Activated CD4-positive, alpha-beta T cell treated with anti-CD3 and anti-CD28 coated beads for 36 hours (primary cell): ENCODE data around the gene UNC13D. TPM values are rescaled to one million over a fixed set of nuclear protein-coding genes. Genes with fewer than 3 reads are reported as not detected.

ENCODE experiments used
- ATAC-seq: fragments of 200-7000 bp; cut with Tn5 transposase; one replicate; pipeline ENCODE4 v1.10.0; 2021; ENCODE audit warnings: mild to moderate bottlenecking, moderate library complexity
- CTCF ChIA-PET: fragments of 350-600 bp; sonication (Branson Sonifier 250); formaldehyde crosslinking; loops from one replicate; lab custom pipeline; 2021; ENCODE audit warnings: antibody characterized with exemption; lab: Charles Lee
- POLR2A ChIA-PET: fragments of 350-600 bp; sonication (Branson Sonifier 250); formaldehyde crosslinking; loops from one replicate; lab custom pipeline; 2021; ENCODE audit warnings: antibody characterized with exemption, inconsistent platforms; lab: Charles Lee
- DNase-seq: peaks from one replicate; pipeline ENCODE4 v3.0.0-alpha.2; 2020
- H3K27ac Mint-ChIP-seq: one replicate; pipeline ENCODE4 v1.8.0; 2021; ENCODE audit warnings: mixed read lengths
- H3K27me3 Mint-ChIP-seq: one replicate; pipeline ENCODE4 v1.8.0; 2021; ENCODE audit warnings: mixed read lengths
- H3K36me3 Mint-ChIP-seq: one replicate; pipeline ENCODE4 v1.8.0; 2021; ENCODE audit warnings: low read depth, mixed read lengths
- H3K4me1 Mint-ChIP-seq: one replicate; pipeline ENCODE4 v1.8.0; 2021; ENCODE audit warnings: mixed read lengths
- H3K4me3 Mint-ChIP-seq: one replicate; pipeline ENCODE4 v1.8.0; 2021; ENCODE audit warnings: mild to moderate bottlenecking, moderate library complexity, mixed read lengths
- H3K9me3 Mint-ChIP-seq: one replicate; pipeline ENCODE4 v1.8.0; 2021; ENCODE audit warnings: low read depth, mixed read lengths
- intact Hi-C, 2 experiments: fragments of 100-400 bp; cut with DNase I in 1 of 2; cut with micrococcal nuclease in 1 of 2; formaldehyde crosslinking; loops; one replicate each; pipeline versions ENCODE4 v1.14.2 to v1.15.1; 2022 to 2024; cut with DNase I, micrococcal nuclease
- total RNA-seq, 2 experiments: library from RNA; stranded (reverse); gene quantifications; one replicate each; pipeline ENCODE4 v1.2.3, GENCODE V29; 2021

The UNC13D gene
- total RNA-seq, 2 experiments from 2014 or later: 106 to 133 TPM

DNA sequence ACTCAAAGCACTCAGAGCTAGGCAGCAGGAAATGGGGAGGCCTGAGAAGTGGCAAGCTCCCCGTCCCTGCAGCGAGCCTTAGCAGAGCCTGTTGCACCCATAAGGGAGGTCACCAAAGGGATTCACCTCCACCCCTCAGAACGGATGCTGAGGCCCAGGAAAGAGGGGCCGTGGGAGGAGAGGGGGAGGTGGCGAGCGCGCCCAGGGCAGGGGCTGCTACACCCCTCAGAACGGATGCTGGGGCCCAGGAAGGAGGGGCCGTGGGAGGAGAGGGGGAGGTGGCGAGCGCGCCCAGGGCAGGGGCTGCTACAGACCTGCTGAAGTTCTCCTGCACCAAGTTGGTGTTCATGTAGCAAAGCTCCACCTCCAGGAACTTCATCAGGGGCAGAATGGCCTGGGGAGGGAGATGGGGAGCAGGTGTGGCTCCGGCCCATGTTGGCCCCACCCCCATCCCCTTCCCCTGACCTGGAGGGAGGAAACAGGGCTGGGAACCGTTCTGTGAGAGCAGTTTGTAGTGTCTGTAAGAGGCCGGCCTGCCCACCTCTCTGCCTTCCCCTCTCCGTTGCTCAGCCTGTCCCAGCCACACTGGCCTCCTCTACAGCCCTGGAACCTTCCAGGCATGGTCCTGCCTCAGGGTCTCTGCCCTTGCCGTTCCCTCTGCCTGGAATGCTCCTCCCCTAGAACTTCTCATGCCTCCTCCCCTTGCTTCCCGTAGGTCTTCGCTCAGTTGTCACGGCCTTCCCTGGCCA is 11.4 kb downstream of the UNC13D start:
- ATAC-seq (peak; percentile 54), DNase-seq (peak; percentile 54)
- ChIA-PET POLR2A (interaction anchor here (0.7 to 1.2 kb wide), 3 partner anchors 47 to 58 kb away, joined by 3 to 5 read pairs (median 3); no protein-coding TSS in a partner anchor), CTCF (interaction anchor here (0.6 to 2.6 kb wide), 8 partner anchors 11 to 85 kb away, joined by 3 to 16 read pairs (median 4); partner anchors contain the start of gene WBP2)
- Mint-ChIP-seq H3K9me3 (no peaks in the 10 kb centered on the region), H3K4me1 (peaks cover 33% of the 10 kb centered on the region), H3K4me3 (peak overlapping the region; percentile 61), H3K27ac (peak overlapping the region; percentile 84), H3K36me3 (peaks cover 36% of the 10 kb centered on the region), H3K27me3 (no peaks in the 10 kb centered on the region)
- intact Hi-C loops: no loop called here

DNA sequence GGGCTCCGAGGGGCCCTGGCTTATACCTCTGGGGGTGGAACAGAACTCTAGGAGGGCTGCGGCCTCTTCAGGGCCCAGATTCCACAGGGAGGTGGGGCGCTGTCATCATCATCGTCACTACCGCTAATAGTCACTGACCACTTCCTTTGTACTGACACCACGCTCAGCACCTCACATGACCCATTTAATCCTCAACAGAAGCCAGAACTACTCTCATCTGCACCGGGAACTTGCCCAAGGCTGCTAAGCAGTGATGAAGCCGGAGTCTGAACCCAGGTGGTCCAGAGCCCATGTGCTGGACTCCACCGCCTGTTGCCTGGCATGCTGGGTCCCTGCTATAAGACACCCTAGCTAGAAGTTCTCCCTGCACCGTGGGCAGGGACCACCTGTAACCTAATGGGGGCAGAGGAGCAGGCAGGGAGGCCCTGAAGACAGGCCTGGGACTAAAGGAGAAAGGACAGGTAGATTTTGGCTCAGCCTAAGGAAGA is 12.0 kb downstream of the UNC13D start:
- ATAC-seq: peak; percentile 63
- intact Hi-C loops: no loop called here
- peak overlapping the region; percentile 61 for H3K4me3 Mint-ChIP-seq
- peaks cover 36% of the 10 kb centered on the region for H3K4me1 Mint-ChIP-seq
- POLR2A ChIA-PET: interaction anchor here (0.7 to 1.2 kb wide), 3 partner anchors 46 to 57 kb away, joined by 3 to 5 read pairs (median 3); no protein-coding TSS in a partner anchor
- CTCF ChIA-PET: interaction anchor here (0.6 to 1.7 kb wide), 6 partner anchors 11 to 127 kb away, joined by 3 to 7 read pairs (median 4); no protein-coding TSS in a partner anchor
- H3K9me3 Mint-ChIP-seq: no peaks in the 10 kb centered on the region
- peaks cover 34% of the 10 kb centered on the region for H3K36me3 Mint-ChIP-seq
- H3K27ac Mint-ChIP-seq: peak overlapping the region; percentile 84
- DNase-seq: peak; percentile 72
- H3K27me3 Mint-ChIP-seq: no peaks in the 10 kb centered on the region

- ATAC-seq: no peak
- intact Hi-C loops: no loop called here
- no peaks in the 10 kb centered on the region for H3K9me3 Mint-ChIP-seq
- no peaks in the 10 kb centered on the region for H3K27me3 Mint-ChIP-seq
- ChIA-PET CTCF (interaction anchor here (0.5 to 1.9 kb wide), 7 partner anchors 9 to 78 kb away, joined by 3 to 9 read pairs (median 4); no protein-coding TSS in a partner anchor), POLR2A (interaction anchor here (1.4 kb wide), 1 partner anchor 68 kb away, joined by 3 read pairs; no protein-coding TSS in a partner anchor)
- peaks cover 34% of the 10 kb centered on the region for H3K36me3 Mint-ChIP-seq
- H3K27ac Mint-ChIP-seq: no peak overlapping the region
- DNase-seq: no peak
- H3K4me3 Mint-ChIP-seq: no peak overlapping the region
- H3K4me1 Mint-ChIP-seq: peaks cover 36% of the 10 kb centered on the region
These were observed 13.1 kb downstream of the UNC13D start for GRCh38 chr17:75831032-75831571.

GRCh38 chr17:75830164-75831031 is 13.8 kb downstream of the UNC13D start:
- Mint-ChIP-seq H3K9me3 (no peaks in the 10 kb centered on the region), H3K4me3 (no peak overlapping the region), H3K27ac (no peak overlapping the region), H3K27me3 (no peaks in the 10 kb centered on the region), H3K36me3 (peaks cover 34% of the 10 kb centered on the region), H3K4me1 (peaks cover 36% of the 10 kb centered on the region)
- DNase-seq (peak; percentile 59), ATAC-seq (no peak)
- intact Hi-C loops: no loop called here
- ChIA-PET CTCF (interaction anchor here (0.6 to 1.9 kb wide), 22 partner anchors 8 to 805 kb away, joined by 3 to 9 read pairs (median 4); partner anchors contain the start of genes FBF1, TRIM65 and WBP2), POLR2A (interaction anchor here (0.6 to 1.4 kb wide), 5 partner anchors 45 to 112 kb away, joined by 3 to 5 read pairs (median 3); a partner anchor contains a TSS)

DNA sequence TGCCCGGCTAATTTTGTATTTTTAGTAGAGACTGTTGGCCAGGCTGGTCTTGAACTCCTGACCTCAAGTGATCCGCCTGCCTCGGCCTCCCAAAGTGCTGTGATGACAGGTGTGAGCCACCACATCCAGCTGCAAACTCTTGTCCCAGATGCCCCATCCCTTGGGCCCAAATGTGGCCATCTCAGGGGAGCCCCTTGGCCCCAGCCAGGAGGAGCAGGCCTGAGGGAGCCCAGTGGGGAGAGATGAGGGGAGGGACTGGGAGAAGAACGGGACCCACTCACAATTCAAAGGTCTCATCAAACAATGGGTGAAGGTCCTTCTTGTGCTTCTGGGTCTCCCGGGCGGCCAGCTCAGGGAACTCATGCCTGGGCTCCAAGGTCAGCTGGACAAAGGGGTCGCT is 14.5 kb downstream of the UNC13D start:
- no peak for DNase-seq
- ChIA-PET POLR2A (interaction anchor here (0.8 to 1.4 kb wide), 4 partner anchors 44 to 67 kb away, joined by 3 to 5 read pairs (median 4); a partner anchor contains a TSS), CTCF (interaction anchor here (0.6 to 1.9 kb wide), 22 partner anchors 8 to 805 kb away, joined by 3 to 9 read pairs (median 4); partner anchors contain the start of genes FBF1, TRIM65, UNC13D and WBP2)
- intact Hi-C loops: loop anchor here in 1 of 2 experiments (5.0 kb wide), 1 partner anchor 42 kb away; no protein-coding TSS in a partner anchor
- Mint-ChIP-seq H3K9me3 (no peaks in the 10 kb centered on the region), H3K27me3 (no peaks in the 10 kb centered on the region), H3K4me3 (no peak overlapping the region), H3K4me1 (peaks cover 32% of the 10 kb centered on the region), H3K27ac (no peak overlapping the region), H3K36me3 (peaks cover 34% of the 10 kb centered on the region)
- ATAC-seq: no peak

GRCh38 chr17:75828741-75829140 is 15.5 kb downstream of the UNC13D start:
- no peaks in the 10 kb centered on the region for H3K27me3 Mint-ChIP-seq
- peaks cover 25% of the 10 kb centered on the region for H3K4me1 Mint-ChIP-seq
- ATAC-seq (no peak), DNase-seq (no peak)
- H3K9me3 Mint-ChIP-seq: no peaks in the 10 kb centered on the region
- H3K36me3 Mint-ChIP-seq: peaks cover 26% of the 10 kb centered on the region
- H3K4me3 Mint-ChIP-seq: no peak overlapping the region
- POLR2A ChIA-PET: no interaction called here
- no peak overlapping the region for H3K27ac Mint-ChIP-seq
- intact Hi-C loops: loop anchor here in 1 of 2 experiments (5.0 kb wide), 1 partner anchor 41 kb away; no protein-coding TSS in a partner anchor
- CTCF ChIA-PET: interaction anchor here (0.7 to 4.1 kb wide), 12 partner anchors 8 to 81 kb away, joined by 3 to 22 read pairs (median 6); partner anchors contain the start of genes GALK1, UNC13D and UNK

- peak; percentile 4 for ATAC-seq
These were observed 16.2 kb downstream of the UNC13D start for GRCh38 chr17:75828076-75828400.

GRCh38 chr17:75827308-75828075 is 16.7 kb downstream of the UNC13D start:
- Mint-ChIP-seq H3K27me3 (no peaks in the 10 kb centered on the region), H3K36me3 (peaks cover 17% of the 10 kb centered on the region), H3K4me3 (peak overlapping the region; percentile 53), H3K9me3 (no peaks in the 10 kb centered on the region), H3K4me1 (peaks cover 14% of the 10 kb centered on the region), H3K27ac (peak overlapping the region; percentile 87)
- ATAC-seq (peak; percentile 75), DNase-seq (peak; percentile 85)
- CTCF ChIA-PET: interaction anchor here (0.6 to 4.1 kb wide), 31 partner anchors 8 to 505 kb away, joined by 3 to 22 read pairs (median 4); partner anchors contain the start of genes GALK1, UNC13D, UNK and WBP2
- intact Hi-C loops: loop anchor here (1.0 to 5.0 kb wide), 5 partner anchors 28 to 74 kb away; partner anchors contain the start of genes UNK (in 1 of the 2) and WBP2 (in 1 of the 2)
- POLR2A ChIA-PET: interaction anchor here (0.8 to 1.7 kb wide), 4 partner anchors 9 to 53 kb away, joined by 3 to 4 read pairs (median 4); no protein-coding TSS in a partner anchor

More at GRCh38 chr17:75828076-75828400, 16.2 kb downstream of the UNC13D start:
- DNase-seq: no peak
- CTCF ChIA-PET: interaction anchor here (0.6 to 4.1 kb wide), 18 partner anchors 8 to 504 kb away, joined by 3 to 22 read pairs (median 6); partner anchors contain the start of genes GALK1, UNC13D and UNK
- POLR2A ChIA-PET: no interaction called here
- Mint-ChIP-seq H3K27me3 (no peaks in the 10 kb centered on the region), H3K4me1 (peaks cover 18% of the 10 kb centered on the region), H3K36me3 (peaks cover 19% of the 10 kb centered on the region), H3K9me3 (no peaks in the 10 kb centered on the region), H3K27ac (peak overlapping the region; percentile 87), H3K4me3 (peak overlapping the region; percentile 53)
- intact Hi-C loops: loop anchor here in 1 of 2 experiments (5.0 kb wide), 1 partner anchor 41 kb away; no protein-coding TSS in a partner anchor

DNA sequence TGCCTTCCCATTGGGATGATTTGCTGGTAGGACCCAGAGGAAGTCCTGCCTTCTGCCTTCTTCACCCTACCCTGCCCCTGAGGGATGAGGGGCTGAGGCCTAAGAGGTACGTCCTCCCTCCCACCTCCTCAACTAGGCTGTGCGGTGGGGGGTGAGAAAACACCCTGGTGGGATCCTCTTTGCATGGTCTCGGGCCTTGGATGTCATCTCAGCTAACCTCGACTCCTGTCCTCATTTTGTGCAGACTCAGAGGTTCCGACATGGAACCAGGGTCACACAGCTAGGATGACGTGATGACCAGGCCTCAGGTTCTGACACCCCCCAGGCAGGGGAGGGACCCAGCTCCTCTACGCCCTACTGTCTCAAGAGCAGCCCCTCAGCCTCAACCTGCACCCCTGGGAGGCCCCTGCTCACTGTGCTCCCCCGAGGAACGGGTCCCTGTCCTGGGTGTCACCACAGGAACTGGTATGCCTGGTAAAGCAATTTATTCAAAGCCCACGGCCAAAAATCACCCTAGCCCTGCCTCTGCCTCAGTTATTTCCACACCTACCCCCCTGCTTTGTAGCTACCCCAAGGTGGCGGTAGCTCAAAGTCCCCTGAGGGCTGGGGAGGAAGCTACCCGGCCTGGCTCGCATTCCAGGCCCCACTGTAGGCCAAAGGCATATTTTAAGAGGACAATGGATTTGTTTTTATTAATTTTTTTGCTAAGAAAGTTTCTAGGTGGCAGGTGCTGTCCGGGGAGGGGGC is 17.5 kb downstream of the UNC13D start:
- H3K9me3 Mint-ChIP-seq: no peaks in the 10 kb centered on the region
- peak overlapping the region; percentile 67 for H3K27ac Mint-ChIP-seq
- peaks cover 12% of the 10 kb centered on the region for H3K36me3 Mint-ChIP-seq
- no peaks in the 10 kb centered on the region for H3K27me3 Mint-ChIP-seq
- ChIA-PET CTCF (interaction anchor here (0.6 to 4.1 kb wide), 31 partner anchors 10 to 188 kb away, joined by 3 to 22 read pairs (median 4); partner anchors contain the start of genes GALK1, UNC13D and WBP2), POLR2A (interaction anchor here (0.6 to 1.7 kb wide), 5 partner anchors 8 to 52 kb away, joined by 3 to 4 read pairs (median 3); partner anchors contain the start of gene UNK)
- ATAC-seq (no peak), DNase-seq (no peak)
- intact Hi-C loops: loop anchor here (1.0 to 5.0 kb wide), 5 partner anchors 29 to 73 kb away; partner anchors contain the start of genes UNK (in 1 of the 2) and WBP2 (in 1 of the 2)
- peaks cover 16% of the 10 kb centered on the region for H3K4me1 Mint-ChIP-seq
- H3K4me3 Mint-ChIP-seq: no peak overlapping the region
